SH-SY5Y (cell line): ENCODE measurements around the gene CEBPE.

Experiments
- GATA2 ChIP-seq: IDR thresholded peaks from 2 replicates; pipeline ENCODE4 v1.6.1; 2011; ENCODE audit warnings: mild to moderate bottlenecking, low read depth, low read length
- GATA3 ChIP-seq: IDR thresholded peaks from 2 replicates; pipeline ENCODE4 v1.6.1; 2011; ENCODE audit warnings: low read depth, mild to moderate bottlenecking, low read length, moderate library complexity

DNA sequence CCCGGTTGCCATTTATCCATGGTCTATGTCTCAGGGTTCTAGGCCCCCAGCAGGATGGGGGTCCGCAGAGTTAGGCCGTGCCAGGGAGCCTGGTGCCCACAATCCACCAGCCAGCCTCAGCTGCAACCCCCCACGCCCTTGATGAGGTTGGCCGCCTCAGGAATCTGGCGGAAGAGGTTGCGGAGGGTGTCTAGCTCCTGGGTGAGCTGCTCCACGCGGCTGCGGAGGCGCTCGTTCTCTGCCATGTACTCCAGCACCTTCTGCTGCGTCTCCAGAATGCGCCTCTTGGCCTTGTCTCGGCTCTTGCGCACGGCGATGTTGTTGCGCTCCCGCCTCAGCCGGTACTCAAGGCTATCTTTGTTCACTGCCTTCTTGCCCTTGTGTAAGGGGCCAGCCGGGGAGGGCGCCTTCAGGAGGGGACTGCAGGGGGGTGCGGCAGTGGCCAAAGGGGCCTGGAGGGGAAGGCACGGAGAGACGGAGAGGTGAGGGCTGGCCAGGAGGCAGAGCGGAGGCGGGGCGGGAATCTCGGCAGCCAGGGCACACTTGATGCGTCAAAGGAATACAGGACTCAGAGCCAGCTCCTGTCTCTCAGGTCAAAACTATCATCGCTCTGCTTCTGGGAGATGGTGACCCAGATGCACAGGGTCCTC is 1.6 kb downstream of the CEBPE start:
- no peak for TF ChIP-seq GATA2
- no peak for TF ChIP-seq GATA3
